SU-DHL-6 (cell line): Measurements from ENCODE around the gene ELOB.

Experiments
- CTCF ChIP-seq: fragments of 200-600 bp; sonication (generic); IDR thresholded peaks from one replicate; pipeline ENCODE4 v1.5.1; 2017; ENCODE audit warnings: antibody characterized with exemption, mild to moderate bottlenecking, low read length, moderate library complexity; ENCODE audit not compliant: insufficient read depth, poor library complexity, severe bottlenecking
- EZH2phosphoT487 ChIP-seq: fragments of 200-600 bp; sonication (generic), shearing (Covaris generic); conservative IDR thresholded peaks from 2 replicates; pipeline ENCODE4 v1.6.1; 2018; ENCODE audit warnings: mild to moderate bottlenecking, antibody characterized with exemption, low read length, moderate library complexity, mixed read lengths

GRCh38 chr16:2742323-2743006 lies 34.6 kb downstream of the ELOB start:
- no peak for TF ChIP-seq CTCF
- no peak for TF ChIP-seq EZH2phosphoT487
